NCI-H1048 (cell line): ENCODE measurements around the gene SH3BGRL3.
"Not testable (repeated sequence)": the region's sequence is repeated elsewhere in the genome, so short reads cannot be mapped to it uniquely, and the experiment has no call there.

Source experiments
- DNase-seq: peaks from one replicate; lab custom pipeline; 2025; lab: John Stamatoyannopoulos, UW

The SH3BGRL3 gene

DNA sequence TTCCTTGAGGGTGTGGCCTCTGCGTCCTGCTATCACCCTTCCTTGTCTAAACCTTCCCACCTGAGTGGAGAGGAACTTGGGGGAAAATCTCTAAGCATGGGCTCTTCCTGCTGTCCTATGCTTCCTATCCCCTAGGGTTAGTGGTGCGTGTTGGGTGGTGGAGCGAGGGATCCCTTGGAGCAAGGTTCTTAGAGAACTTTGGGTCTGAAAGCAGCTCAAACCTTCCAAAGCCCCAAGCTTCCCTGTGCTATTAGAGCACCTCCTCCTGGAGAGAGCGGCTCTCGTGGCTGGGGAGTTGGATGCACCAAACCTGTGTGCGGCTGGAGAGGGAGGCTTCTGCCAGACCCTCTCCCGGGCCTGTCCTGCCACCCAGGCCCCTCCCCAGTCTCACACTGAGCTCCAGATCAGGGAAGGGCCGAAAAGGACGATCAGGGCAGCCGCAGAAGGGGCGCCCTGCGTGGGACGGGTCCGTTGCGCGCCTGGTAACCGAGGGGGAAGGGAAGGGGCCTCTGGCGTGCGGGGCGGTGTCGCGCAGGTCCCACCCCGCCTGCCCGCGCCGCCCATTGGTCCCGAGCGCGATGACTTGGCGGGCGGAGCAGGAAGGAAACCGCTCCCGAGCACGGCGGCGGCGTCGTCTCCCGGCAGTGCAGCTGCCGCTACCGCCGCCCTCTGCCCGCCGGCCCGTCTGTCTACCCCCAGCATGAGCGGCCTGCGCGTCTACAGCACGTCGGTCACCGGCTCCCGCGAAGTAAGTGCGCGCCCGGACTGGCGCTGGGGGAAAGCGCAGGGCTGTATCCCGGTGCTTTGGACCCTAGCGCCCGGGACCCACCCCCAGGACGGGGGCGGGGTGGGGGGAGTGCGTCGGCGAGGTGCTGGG is at the start of gene SH3BGRL3:
SH3BGRL3 (plus strand) TSS at position 631 of the 877 bp plus-strand sequence; CDS start at position 701, 70 bp downstream.
- peak; percentile 46 for DNase-seq

DNA sequence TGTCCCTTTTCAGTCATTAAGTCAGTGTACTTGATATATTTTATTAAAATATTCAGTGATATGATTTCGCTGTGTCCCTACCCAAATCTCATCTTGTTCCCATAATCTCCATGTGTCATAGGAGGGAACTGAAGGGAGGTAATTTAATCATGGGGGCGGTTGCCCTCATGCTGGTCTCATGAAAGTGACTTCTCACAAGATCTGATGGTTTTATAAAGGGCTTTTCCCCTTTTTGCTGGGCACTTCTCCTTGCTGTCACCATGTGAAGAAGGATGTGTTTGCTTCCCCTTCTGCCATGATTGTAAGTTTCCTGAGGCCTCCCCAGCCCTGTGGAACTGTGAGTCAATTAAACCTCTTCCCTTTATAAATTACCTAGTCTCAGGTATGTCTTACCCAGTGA is 49.2 kb upstream of the SH3BGRL3 start:
- not testable (repeated sequence) for DNase-seq

DNA sequence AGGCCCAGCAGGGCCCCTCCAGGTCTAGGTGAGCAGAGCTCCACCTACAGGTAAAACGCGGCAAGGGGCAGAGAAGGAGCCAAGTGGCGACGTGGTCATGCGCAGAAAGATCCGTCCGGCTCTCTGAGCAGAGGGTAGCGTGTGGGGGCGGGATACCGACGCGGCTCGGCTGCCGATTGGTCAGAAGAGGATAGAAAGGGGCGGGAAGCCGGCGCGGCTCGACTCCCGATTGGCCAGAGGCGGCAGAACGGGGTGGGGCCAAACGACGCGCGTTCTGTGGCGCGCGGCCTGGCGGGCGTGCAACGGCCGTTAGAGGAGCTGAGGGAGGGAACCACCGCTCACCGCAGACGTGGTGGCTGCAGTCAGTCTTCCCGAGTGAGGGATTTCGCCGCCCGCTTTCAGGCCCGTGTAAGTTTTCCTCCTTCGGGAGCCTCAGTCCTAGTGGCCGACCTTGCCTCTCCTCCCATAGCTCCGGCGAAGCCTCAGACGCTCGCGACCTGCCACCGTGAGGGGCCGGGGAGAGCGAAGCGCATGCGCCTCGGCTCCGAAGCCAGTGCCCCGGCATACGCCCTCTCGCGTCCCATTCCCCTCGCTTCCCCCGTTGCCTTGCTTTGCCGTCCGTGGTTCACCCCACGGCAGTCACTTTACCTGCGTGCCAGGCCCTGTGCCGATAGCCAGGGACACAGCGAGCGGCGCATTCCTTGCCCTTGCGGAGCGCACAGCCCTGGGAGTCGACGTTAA is 45.8 kb upstream of the SH3BGRL3 start, which contains the start of gene CEP85:
CEP85 (plus strand) TSS at position 298 of the 741 bp plus-strand sequence. CDS start 5,584 bp downstream, outside the sequence.
- DNase-seq = peak; percentile 93

DNA sequence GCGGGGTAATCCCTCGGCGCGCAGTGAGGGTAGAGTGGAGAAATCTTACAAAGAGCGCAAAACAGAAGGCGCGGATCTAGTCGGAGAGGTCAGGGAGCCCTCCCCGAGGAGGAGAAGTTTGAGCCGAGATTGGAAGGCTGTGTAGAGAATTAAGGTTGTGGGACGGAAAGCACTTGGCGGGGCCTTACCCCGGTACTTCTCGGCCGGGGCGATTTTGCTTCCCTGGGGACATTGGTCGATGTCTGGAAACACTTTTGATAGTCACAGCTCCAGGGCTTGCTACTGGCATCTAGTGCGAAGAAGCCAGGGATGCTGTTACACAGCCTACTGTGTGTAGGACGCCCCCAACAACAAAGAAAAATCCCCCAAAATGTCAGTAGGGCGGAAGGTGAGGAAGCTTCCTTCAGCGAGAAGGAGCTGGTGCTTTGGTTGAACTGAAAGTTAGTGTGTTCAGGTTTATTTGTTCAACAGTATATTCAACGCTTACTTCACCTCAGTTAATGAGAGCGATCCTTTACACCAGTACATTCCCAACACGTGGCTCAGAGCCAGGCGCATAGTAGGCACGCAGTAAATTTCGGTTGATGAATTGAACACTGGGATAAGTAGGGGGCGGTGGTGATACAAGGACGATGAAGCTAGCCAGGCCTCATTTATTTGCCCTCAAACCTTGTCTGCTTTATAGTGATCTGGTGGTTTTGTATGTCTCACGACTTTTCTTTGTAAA is 45.1 kb upstream of the SH3BGRL3 start:
- no peak for DNase-seq

DNA sequence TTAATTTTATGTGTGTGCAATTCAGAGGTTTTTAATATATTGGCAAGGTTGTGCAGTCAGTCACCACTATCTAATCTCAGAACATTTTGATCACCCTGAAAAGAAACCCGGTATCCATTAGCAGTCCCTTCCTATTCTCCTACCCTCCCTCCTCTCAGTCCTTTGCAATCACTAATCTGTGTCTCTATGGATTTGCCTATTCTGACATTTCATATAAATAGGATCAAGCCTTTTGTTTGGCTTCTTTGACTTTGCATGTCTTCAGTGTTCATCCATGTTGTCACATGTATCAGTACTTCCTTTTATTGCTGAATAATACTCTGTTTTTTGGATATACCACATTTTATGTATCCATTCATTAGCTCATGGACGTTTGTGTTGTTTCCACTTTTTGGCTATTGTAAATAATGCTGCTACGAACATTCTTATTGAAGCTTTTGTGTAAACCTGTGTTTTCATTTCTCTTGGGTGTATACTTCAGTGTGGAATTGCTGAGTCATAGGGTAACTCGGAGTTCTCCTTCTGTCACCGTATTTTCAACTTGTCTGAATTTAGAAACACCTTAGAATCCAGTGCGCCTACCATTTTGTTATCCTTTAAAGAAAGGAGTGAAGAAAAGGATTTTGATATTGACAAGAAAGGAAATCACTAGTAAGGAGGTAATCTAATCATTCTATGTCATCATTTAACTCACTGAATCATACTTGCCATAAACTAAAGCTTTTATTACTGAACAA is 42.5 kb upstream of the SH3BGRL3 start:
- DNase-seq = no peak

DNA sequence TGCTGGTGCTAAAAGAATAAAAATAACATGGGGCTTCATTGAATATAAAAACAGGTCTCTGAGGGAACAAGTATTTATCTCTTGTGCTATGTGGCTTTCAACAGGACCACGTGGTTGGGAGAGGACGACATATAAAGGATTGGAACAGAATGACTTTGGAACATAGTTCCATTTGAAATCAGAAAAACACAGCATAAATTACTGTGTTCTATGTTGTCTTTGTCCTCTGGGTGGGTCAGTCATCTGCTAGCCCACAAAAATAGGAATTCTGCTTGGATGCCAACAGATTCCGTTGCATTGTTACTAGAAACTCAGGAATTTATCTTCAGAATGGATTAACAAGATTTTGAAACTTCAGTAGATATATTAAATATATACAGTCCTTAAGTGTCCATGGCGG is 40.0 kb upstream of the SH3BGRL3 start:
- DNase-seq = no peak

DNA sequence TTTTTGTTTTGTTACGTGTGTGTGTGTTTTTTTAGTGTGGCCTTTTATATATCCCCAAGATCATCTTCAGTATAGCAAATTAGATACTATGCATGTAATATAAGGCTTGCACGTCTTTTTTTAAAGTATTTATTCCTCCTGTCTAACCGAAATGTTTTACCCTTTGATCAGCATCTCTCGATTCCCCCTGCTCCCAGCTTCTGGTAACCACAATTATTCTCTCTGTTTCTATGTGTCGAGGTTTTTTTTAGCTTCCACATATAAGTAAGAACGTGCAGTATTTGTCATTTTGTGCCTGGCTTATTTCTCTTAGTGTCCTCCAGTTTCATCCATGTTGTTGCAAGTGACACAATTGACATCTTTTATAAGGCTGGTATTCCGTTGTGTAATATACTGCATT is 27.2 kb upstream of the SH3BGRL3 start:
- DNase-seq = no peak

DNA sequence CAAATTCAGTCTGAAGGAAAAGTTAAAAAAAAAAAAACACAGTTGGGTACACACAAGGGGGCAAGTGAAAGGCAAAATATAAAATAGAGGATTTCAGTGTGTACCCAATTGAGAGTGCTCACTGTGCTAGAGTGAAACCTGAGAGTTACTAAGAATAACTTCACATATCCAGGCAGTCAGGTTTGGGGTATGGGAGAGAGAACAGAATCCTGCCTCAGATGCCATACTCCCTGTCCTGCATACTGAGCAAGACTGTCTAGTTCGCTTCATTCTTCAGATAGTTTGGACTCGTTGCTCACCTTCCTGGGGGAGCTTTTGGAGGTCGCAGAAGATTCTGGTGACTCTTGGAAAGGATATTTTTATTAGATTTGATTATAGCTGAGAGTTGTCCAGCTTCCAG is 25.5 kb upstream of the SH3BGRL3 start:
- DNase-seq = no peak

DNA sequence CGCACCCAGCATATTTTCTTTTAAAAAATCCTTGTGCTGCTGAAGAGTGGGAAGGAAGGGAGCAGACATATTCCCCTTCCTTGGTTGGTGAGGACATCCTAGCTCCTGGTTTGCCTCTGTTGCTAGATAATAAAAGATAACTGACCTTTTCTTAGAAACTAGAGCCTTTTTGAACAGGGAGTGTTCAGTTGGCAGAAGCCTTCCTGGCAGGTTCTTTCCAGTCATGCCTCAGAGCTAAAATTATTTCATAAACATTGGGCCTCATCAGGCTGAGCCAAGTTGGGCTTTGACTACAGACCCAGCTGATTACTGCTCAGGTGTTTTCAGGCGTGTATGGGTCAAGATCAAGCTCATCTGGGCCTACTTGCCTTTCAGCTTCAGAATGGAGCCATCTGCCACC is 22.7 kb upstream of the SH3BGRL3 start:
- no peak for DNase-seq

DNA sequence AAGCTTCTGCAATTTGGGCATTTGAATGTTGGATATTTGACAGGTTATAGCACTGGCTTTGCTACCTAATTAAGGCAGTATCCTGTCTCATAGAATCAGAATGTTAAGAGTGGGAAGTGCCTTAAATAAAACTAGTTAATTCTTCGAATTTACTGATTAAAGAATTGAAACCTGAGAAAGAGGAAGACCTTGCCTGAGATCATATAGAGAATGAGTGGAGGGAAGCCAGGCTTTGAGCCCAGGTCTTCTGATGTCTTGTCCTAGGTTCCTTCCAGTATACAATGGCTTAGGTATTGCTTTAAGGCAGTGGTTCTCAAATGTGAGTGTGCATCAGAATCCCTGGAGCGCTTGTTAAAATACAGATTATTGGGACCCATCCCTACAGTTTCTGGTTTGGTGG is 20.9 kb upstream of the SH3BGRL3 start:
- no peak for DNase-seq

DNA sequence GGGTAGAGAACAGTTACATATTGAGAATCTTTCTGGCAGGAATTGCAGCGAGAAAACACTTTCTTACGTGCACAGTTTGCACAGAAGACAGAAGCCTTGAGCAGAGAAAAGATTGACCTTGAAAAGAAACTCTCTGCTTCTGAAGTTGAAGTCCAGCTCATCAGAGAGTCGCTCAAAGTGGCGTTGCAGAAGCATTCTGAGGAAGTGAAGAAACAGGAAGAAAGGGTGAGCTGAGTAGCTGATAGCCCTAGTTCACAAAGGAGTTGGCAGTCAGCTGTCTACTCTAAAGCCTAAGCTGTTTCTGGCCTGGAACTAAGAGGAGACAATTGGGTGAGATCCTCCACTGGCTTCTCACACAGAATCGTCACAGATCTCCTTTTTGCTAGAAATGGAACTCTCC is 20.3 kb upstream of the SH3BGRL3 start:
- DNase-seq = no peak

DNA sequence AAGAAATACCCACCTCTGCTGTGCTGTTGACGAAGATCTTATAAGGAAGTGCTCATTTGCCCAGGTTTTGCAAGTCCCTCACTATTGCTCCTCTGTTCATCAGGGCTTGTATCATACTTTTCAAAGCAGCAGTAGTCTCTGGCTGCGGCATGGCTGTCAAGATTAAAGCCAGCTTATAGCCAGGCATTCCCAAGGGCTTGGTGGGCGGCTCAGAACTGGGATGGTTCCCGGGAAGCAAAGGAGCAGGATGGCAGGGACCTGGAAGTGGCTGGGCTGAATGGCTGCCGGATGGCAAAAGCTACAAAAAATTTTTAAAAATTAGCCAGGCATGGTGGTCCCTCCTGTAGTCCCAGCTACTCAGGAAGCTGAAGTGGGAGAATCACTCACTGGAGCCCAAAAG is 16.7 kb upstream of the SH3BGRL3 start:
- DNase-seq = no peak

DNA sequence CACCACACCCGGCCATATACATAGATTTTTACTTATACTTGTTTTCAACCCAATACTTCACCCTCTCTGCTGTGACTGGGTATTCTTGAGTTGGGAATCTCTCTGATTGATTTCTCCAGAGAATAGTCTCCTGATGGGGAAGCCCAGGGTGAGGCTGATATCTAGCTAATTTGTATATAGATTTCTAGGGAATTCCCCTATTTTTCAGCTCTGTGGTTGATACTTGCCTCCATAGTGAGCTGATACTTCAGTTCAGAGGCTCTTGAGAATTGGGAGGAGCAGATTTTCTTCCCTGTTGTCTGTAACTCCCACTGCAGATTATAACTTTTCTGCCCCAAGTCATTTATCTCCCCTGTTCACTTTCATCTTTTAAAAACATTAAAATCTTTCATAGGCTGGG is 14.5 kb upstream of the SH3BGRL3 start:
- DNase-seq = no peak

DNA sequence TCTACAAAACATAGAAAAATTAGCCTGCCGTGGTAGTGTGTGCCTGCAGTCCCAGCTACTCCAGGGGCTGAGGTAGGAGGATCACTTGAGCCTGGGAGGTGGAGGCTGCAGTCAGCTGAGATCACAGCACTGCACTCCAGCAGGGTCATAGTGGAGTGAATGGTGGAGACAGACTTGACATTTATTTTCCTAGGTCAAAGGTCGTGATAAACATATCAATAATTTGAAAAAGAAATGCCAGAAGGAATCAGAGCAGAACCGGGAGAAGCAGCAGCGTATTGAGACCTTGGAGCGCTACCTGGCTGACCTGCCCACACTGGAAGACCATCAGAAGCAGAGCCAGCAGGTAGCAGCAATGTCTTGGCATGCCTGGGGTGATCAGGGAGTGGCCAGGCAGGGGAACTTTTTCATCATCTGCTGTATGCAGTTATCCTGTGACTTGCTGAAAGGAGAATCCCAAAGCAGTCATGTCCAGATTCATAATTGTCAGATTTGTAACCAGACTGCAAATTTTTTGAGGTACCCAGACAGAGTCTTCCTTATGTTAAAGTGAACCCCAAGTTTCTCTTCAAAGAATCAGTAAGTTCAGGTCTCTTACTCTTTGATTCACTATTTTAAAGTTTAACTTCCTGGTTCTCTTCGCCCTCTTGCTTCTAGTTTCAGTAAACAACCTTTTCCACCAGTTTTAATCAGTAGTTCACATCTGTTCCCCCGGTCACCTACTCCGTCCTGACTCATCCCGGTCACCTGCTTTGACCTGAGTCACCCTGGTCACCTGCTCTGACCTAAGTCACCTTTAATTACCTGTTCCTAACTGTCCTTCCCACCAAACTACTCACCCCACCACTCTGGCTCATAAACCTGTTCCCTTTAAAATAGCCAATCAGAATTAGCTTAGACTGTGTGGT is 11.3 kb upstream of the SH3BGRL3 start:
- DNase-seq = no peak

DNA sequence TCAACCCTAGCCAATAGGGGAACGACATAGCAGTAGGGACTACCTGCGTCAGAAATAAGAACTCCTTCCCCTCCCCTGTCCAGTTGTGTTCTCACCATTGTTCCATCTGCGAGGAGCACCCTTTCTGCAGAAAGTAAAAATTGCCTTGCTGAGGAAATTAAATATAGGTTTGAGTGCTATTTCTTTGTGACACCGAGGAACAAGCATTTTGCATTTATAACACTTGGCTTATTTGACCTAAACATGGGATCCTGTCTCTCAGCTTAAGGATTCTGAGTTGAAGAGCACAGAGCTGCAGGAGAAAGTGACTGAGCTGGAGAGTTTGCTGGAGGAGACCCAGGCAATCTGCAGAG is 10.7 kb upstream of the SH3BGRL3 start:
- no peak for DNase-seq

DNA sequence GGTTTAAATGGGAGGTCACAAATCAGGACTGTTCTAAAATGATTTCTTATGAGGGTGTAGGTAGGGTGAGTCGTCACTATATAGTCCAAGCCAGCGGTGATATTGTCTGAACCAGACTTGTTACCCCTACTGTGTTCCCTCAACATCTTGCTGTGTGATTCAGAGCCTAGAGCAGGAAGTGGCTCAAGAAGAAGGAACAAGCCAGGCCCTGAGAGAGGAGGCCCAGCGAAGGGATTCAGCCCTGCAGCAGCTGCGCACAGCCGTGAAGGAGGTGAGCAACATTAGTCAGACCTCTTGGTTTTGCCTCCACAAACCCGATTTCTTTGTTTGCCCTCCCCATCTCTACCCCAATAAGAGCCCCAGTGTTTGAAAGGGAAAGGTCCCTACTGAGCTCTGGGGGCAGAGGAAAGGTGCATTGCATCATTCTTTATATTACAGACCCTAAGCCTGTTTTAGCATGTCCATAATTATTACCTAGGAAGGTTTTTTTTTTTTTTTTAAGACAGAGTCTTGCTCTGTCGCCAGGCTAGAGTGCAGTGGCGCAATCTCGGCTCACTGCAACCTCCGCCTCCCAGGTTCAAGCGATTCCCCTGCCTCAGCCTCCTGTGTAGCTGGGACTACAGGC is 5.0 kb upstream of the SH3BGRL3 start:
- DNase-seq = no peak

DNA sequence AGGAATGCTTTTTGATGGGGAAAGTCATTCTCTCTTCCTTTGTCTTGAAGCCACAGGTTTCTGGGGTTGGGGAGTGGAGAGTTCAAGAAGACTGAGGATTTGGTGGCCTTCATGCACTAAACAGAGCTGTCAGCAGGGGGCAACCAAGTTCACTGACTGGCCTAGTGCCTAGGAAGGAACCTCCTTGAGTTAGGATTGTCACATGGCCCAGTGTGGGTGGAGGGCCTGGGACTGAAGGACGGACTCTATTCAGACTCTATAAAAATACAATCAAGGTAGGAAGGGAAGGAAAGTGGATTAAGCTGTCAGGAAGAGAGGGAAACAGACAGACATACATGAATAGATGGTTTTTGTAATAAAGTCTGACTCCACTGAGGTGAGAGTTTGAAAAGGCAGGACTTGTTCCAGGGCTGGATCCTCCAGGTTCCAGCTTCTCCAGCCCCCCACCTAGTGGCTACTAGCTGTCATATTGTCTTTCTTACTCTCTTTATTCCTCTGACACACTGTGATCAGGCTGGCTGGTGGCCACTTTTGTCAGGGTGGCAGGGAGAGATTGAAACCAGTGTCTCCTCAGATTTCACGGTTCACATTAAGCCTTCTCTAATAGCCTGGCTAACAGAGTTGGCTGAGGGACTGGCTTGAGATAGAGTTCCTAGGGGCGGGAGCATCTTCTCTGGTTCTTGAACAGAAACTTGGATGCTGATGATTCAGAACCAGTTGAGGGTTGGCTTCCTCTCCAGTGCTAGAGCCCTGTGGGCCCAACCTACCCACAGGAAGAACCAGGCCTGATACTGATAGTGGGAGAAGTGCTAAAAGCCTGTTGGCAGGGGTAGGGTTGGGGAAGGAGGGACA is 4.1 kb upstream of the SH3BGRL3 start:
- no peak for DNase-seq

DNA sequence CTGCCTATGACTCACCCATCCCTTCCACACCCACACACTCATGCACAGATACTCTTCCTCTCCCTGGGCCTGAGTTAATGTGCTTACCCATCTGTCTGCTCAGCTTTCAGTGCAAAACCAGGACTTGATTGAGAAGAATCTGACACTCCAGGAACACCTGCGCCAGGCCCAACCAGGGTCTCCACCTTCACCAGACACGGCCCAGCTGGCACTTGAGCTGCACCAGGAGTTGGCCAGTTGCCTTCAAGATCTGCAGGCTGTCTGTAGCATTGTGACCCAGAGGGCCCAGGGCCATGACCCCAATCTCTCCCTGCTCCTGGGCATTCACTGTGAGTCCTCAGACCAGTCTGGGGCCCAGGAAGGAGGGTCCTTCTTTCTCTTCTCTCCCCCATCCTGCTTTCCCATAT is 3.5 kb upstream of the SH3BGRL3 start:
- no peak for DNase-seq

DNA sequence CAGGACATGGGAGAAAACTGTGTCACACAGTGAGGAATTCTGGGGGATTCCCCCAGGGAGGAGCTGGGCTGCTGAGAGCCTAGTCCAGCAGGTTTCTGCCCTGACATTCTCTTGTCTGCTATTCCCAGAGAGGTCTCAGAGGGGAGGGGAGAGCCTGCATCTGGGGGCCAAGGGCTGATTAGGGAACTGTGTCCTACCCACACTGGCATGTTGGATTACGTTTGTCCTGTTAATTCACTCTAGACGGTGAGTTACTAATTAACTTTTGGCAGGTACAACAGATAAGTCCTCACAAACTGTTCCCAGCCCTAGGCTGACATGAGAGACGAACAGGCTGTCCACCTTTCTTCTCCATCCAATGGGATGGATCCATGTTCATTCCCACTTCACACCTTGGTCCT is 2.6 kb upstream of the SH3BGRL3 start:
- no peak for DNase-seq
